Measurements from ENCODE around the gene CFAP73.

- TF ChIP-seq POLR2AphosphoS5 (IDR thresholded peaks at IDR 0.05; ENCODE audit: low read depth, low read length) = no peak
- no peak for TF ChIP-seq REST (IDR thresholded peaks at IDR 0.05; ENCODE audit: insufficient read depth in 1 of 2, low read depth in 2 of 2, low read length in 1 of 2)
- no peak for TF ChIP-seq CTCF (IDR thresholded peaks at IDR 0.05)
- TF ChIP-seq SIN3A (IDR thresholded peaks at IDR 0.05; ENCODE audit: borderline replicate concordance, insufficient read depth, low read depth, low read length) = no peak
- TF ChIP-seq TCF7L2 (IDR thresholded peaks at IDR 0.05; ENCODE audit: low read depth, low read length) = no peak
These were observed 58.8 kb downstream of the CFAP73 start for GRCh38 chr12:113208041-113208934.
